RWPE2 (cell line): ENCODE results near the gene CUBN.

Experiments used
- ATAC-seq: fragments of 200-7000 bp; cut with Tn5 transposase; 3 replicates; pipeline ENCODE4 v1.9.1; 2021; ENCODE audit warnings: low read depth
- DNase-seq: peaks from one replicate; pipeline ENCODE4 v3.0.0-alpha.2; 2020; ENCODE audit warnings: low spot score
- H3K27ac ChIP-seq: fragments of 450-650 bp; 2 replicates; pipeline ENCODE4 v1.5.1; 2017; ENCODE audit warnings: mild to moderate bottlenecking; ENCODE audit not compliant: poor library complexity, severe bottlenecking
- H3K27me3 ChIP-seq: fragments of 250-450 bp; sonication (Bioruptor Pico); 2 replicates; pipeline ENCODE4 v1.5.1; 2021; ENCODE audit warnings: mild to moderate bottlenecking, moderate library complexity; ENCODE audit not compliant: insufficient read depth, poor library complexity, severe bottlenecking
- H3K36me3 ChIP-seq: fragments of 250-450 bp; sonication (Bioruptor Pico); 2 replicates; pipeline ENCODE4 v1.5.1; 2020; ENCODE audit warnings: low read depth, mild to moderate bottlenecking, moderate library complexity
- H3K4me1 ChIP-seq: fragments of 250-450 bp; sonication (Bioruptor Pico); 2 replicates; pipeline ENCODE4 v1.5.1; 2021; ENCODE audit warnings: mild to moderate bottlenecking, moderate library complexity; ENCODE audit not compliant: insufficient read depth, poor library complexity, severe bottlenecking
- H3K4me3 ChIP-seq: fragments of 250-450 bp; sonication (Bioruptor Pico); 2 replicates; pipeline ENCODE4 v1.5.1; 2021; ENCODE audit warnings: mild to moderate bottlenecking, moderate library complexity; ENCODE audit not compliant: severe bottlenecking
- H3K9me3 ChIP-seq: fragments of 250-450 bp; sonication (Bioruptor Pico); 2 replicates; pipeline ENCODE4 v1.5.1; 2021; ENCODE audit warnings: mild to moderate bottlenecking, moderate library complexity; ENCODE audit not compliant: severe bottlenecking
- CTCF ChIP-seq: fragments of 450-650 bp; IDR thresholded peaks from one replicate; pipeline ENCODE4 v1.5.1; 2017; ENCODE audit warnings: mild to moderate bottlenecking, moderate library complexity; ENCODE audit not compliant: poor library complexity, severe bottlenecking

CUBN gene

GRCh38 chr10:16812676-16813075 is 316.9 kb downstream of the CUBN start:
- no peak for DNase-seq
- ATAC-seq: no peak
- Histone ChIP-seq H3K27me3 (no peaks in the 10 kb centered on the region), H3K36me3 (no peaks in the 10 kb centered on the region), H3K4me1 (peaks cover 5% of the 10 kb centered on the region), H3K27ac (no peak overlapping the region), H3K4me3 (no peak overlapping the region), H3K9me3 (no peaks in the 10 kb centered on the region)
- TF ChIP-seq CTCF: no peak

DNA sequence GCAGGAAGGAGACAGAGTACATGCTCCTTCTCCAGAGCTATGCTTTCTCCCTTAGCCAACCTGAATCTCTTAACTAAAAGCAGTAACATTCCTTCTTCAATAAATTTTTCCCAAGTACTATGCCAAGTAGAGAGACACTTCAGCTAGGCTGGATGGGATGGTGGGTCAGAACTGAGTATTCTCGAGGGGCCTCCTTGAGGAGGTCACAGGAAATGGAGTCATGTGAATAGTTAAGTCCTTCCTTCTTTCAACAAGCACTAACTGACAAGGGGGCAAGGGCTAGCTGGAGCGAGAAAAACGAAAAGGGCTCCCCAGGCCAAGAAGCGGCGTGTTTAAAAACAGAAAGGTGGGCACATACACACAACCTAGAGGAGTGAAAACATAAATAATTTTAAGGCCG is 317.8 kb downstream of the CUBN start:
- DNase-seq (no peak), ATAC-seq (no peak)
- Histone ChIP-seq H3K27me3 (no peaks in the 10 kb centered on the region), H3K27ac (no peak overlapping the region), H3K36me3 (no peaks in the 10 kb centered on the region), H3K4me1 (peaks cover 5% of the 10 kb centered on the region), H3K4me3 (no peak overlapping the region), H3K9me3 (no peaks in the 10 kb centered on the region)
- no peak for TF ChIP-seq CTCF

GRCh38 chr10:16811292-16811691 is 318.3 kb downstream of the CUBN start:
- ATAC-seq (no peak), DNase-seq (no peak)
- Histone ChIP-seq H3K4me3 (no peak overlapping the region), H3K36me3 (no peaks in the 10 kb centered on the region), H3K4me1 (peaks cover 4% of the 10 kb centered on the region), H3K27ac (no peak overlapping the region), H3K27me3 (no peaks in the 10 kb centered on the region), H3K9me3 (no peaks in the 10 kb centered on the region)
- no peak for TF ChIP-seq CTCF

DNA sequence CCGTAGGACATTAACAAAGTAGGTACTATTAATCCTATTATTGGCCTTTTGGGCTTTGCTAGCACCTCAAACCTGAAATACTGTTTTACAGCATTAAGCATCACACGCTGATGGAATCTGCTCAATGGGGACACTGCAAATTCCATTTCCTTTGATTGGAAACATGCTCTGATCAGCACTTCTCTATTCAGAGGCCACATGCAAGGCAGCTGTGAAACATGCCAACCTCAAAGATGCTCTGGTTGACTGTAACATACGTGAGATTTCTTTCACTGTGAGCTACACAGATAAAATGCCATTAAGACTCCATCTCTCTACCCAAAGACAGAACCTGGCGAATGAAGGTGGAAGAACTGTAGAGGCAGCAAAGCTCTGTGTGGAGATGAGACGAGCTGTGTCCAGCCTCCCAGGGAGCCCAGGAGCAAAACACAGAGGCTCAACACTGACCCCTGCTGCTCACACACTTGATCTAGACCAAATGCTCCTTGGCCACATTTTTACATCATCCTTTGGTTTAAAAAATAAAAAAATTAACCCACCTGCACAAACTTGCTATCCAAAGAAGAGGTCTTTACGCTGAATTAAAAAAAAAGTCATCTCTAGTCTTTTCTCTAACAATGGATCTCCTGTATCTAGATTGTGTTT is 320.4 kb downstream of the CUBN start:
- DNase-seq (no peak), ATAC-seq (no peak)
- Histone ChIP-seq H3K4me3 (no peak overlapping the region), H3K4me1 (no peaks in the 10 kb centered on the region), H3K9me3 (no peaks in the 10 kb centered on the region), H3K27ac (no peak overlapping the region), H3K27me3 (no peaks in the 10 kb centered on the region), H3K36me3 (no peaks in the 10 kb centered on the region)
- peak; percentile 36 for TF ChIP-seq CTCF

- TF ChIP-seq CTCF: no peak
- Histone ChIP-seq H3K9me3 (no peaks in the 10 kb centered on the region), H3K4me1 (no peaks in the 10 kb centered on the region), H3K27me3 (no peaks in the 10 kb centered on the region), H3K27ac (no peak overlapping the region), H3K36me3 (no peaks in the 10 kb centered on the region), H3K4me3 (no peak overlapping the region)
- DNase-seq: no peak
- no peak for ATAC-seq
Observed at GRCh38 chr10:16804123-16804522, 325.5 kb downstream of the CUBN start.
